ENCODE data around the gene LRP1.

LRP1 gene

GRCh38 chr12:57091638-57092528, 36.4 kb upstream of the LRP1 start:
- H3K4me3 ChIP-seq (ENCODE audit: low read depth, low read length): peak overlapping the region; percentile 98
- TF ChIP-seq CTCF (IDR thresholded peaks at IDR 0.05; ENCODE audit: low read depth, low read length): no peak

DNA sequence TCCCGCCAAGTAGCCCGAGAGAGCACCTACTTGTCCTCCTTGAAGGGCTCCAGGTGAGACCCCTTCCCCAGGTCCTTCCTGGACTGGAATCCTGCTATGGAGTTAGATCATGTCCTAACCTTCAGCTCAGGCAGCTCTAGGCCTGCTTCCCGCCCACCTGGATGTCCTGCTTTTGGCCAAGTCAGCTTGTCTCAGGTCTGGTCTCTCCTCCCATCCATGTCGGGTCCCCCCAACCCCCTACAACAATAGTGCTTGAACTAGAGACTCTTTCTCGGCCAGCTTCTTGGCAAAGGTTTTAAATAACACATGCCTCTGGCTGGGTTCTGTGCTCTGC, 35.8 kb upstream of the LRP1 start:
- peak overlapping the region; percentile 8; the same call in 1 of the 2 replicates for H3K4me3 ChIP-seq (ENCODE audit: low read depth, low read length)
- TF ChIP-seq CTCF (IDR thresholded peaks at IDR 0.05; ENCODE audit: low read depth, low read length): no peak

- H3K4me3 ChIP-seq (ENCODE audit: low read depth, low read length): peak overlapping the region; percentile 8; the same call in 1 of the 2 replicates
- no peak for TF ChIP-seq CTCF (IDR thresholded peaks at IDR 0.05; ENCODE audit: low read depth, low read length)
Observed at GRCh38 chr12:57092876-57093414, 35.3 kb upstream of the LRP1 start.

- H3K4me3 ChIP-seq (ENCODE audit: low read depth, low read length): peak overlapping the region; percentile 9; the same call in 1 of the 2 replicates
Observed at GRCh38 chr12:57093415-57094207, 34.7 kb upstream of the LRP1 start.

DNA sequence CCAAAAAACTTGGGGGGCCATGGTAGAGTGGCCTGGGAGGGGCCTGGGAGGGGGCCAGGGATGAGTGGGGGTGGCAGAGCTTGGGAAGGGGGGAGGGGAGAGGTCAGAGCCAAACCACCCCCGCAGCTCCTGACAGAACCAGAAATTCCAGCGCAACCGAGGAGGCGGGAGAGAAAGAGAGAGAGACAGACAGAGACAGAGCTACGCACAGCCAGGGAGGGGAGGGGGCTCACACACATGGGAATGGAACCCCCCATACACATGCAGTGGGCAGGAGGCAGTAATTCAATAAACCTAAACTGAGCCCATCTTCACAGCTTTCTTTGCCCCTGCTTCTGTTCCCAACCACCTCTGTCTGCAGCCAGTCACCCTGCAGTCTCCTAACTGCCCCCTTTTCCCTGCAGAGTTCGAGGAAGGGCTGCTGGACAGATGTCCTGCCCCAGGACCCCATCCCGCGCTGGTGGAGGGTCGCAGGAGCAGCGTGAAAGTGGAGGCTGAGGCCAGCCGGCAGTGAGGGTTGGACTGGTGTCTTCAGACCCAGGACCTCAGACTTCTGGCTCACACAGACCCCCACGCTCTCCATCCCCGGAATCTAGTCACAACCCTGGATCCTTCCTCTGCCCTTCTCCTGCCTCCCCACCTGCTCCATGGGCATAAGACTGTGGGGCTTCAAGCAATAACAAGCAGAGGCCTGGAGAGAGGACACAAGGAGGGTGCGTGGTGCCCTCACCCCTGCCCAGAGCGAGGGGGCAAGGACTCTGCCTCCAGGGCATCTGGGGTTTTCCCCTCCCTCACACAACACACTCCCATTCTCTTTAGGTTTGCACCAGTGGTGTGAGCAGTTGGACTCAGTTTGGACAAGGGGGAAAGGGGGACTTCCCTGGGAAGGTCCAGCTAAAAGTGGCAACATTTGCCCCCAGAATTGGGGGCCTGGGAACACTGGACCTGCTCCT, 33.8 kb upstream of the LRP1 start:
- no peak for TF ChIP-seq CTCF (IDR thresholded peaks at IDR 0.05; ENCODE audit: low read depth, low read length)
- no peak overlapping the region for H3K4me3 ChIP-seq (ENCODE audit: low read depth, low read length)

More at GRCh38 chr12:57093415-57094207, 34.7 kb upstream of the LRP1 start:
- TF ChIP-seq CTCF (IDR thresholded peaks at IDR 0.05; ENCODE audit: low read depth, low read length): peak; percentile 54; the same call in 1 of the 2 replicates

GRCh38 chr12:57095440-57095839, 32.8 kb upstream of the LRP1 start:
- TF ChIP-seq CTCF (IDR thresholded peaks at IDR 0.05; ENCODE audit: low read depth, low read length): no peak

More at GRCh38 chr12:57095440-57095839, 32.8 kb upstream of the LRP1 start:
- no peak overlapping the region for H3K4me3 ChIP-seq (ENCODE audit: low read depth, low read length)
